Stimulated activated CD4-positive, alpha-beta T cell treated with anti-CD3 and anti-CD28 coated beads, Interleukin-15, amount 100 ng/mL, for 24 hours (primary cell): ENCODE measurements around the gene CFAP299.

ENCODE experiments used
- DNase-seq: peaks from one replicate; pipeline ENCODE4 v3.0.0-alpha.2; 2020

CFAP299 gene

DNA sequence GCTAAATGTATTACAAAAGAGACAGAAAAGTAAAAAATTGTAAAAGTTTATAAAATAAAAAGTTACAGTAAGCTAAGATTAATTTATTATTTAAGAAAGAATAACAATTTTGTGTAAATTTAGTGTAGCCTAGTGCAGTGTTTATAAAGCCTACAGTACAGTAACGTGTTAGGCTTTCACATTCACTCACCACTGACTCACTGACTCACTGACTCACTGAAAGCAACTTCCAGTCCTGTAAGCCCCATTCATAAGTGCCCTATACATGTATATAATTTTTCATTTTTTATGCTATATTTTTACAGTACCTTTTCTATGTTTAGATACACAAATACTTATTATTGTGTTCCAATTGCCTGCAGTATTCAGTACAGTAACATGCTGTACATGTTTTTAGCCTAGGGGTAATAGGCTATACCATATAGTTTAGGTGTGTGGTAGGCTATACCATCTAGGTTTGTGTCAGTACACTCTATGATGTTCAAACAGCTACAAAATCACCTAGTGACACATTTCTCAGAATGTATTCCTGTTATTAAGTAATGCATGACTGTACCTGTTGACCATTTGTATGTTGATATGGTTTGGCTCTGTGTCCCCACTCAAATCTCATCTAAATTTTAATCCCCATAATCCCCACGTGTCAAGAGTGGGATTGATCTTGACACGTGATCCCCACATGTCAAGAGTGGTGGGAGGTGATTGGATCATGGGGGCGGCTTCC lies 57.9 kb downstream of the CFAP299 start:
- peak; percentile 22 for DNase-seq

DNA sequence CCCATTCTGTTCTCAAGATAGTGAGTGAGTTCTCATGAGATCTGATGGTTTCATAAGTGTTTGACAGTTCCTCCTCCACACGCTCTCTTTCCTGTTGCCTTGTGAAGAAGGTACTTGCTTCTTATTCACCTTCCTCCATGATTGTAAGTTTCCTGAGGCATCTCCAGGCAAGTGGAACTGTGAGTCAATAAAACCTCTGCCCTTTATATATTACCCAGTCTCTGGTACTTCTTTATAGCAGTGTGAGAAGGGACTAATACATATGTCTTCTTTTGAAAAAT lies 58.4 kb downstream of the CFAP299 start:
- no peak for DNase-seq

DNA sequence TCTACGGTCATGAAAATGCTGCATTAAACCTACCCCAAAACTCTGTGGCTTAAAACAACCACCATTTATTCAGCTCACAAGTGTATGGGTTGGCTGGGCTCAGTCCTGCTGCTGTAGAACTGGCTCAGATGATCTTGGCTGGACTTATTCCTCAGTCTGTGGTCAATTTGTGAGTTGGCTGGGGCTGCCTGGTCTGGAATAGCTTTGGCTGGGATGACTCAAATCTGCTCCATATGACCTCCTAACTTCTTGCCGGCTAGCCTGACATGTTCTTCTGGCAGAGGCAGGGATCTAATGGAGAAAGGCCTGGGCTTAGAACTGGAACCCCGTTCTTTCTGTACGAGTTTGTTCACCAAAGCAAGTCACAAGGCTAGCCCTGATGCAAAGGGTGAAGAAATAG lies 71.7 kb downstream of the CFAP299 start:
- DNase-seq, result no peak

DNA sequence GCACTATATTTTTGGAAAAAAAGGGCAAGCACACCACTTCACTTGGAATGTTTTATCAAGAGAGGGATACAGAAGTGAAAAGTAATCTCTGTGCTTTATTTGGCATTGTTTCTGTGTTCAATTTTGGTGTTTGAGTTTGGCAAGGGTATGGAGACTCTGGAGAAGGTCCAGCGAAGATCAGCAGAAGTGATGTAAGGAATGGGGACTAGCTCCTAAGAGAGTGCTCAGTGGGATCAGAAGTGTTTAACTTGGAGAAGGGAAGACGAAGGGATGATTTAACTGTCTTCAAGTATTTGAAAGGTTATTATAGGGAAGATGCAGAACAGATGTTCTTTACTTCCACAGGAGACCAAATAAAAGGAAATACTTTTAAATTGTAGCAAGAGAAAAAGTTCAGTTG lies 74.3 kb downstream of the CFAP299 start:
- no peak for DNase-seq

DNA sequence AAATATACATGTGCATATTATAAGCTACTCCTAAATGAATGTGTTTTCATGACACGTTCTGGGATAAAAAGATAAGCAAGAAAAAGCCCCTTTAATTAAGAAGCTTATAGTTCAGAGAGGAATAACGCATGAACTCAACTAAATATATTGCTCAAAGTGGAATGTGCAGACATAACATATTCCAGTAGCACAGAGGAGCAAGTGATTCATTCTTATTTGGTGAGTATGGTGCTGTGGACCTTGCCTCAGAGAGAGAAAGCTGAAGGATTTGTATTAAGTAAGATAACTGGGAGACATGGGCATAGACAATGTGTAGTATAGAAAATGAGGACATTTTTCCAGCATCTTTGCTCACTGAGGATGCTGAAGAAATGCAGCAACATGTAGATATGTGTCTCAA lies 76.8 kb downstream of the CFAP299 start:
- DNase-seq, result no peak

DNA sequence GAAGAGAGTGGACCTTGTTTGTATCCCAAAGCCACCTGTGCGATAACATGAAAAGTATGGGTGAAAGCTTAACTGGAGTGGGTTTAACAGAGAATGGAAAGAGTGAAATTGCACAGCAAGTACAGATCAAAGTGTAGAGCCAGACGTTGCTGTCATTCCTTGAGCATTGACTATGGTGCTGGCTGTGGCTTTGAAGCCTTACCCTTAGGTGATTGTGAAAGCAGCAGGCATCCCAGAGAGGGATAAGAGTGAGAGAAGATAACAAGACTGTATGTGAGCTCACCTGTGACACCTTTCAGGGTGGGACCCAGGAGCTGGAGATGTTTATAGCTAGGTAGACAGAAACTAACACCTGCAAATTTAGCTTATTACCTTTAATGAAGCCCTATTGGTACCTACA lies 77.6 kb downstream of the CFAP299 start:
- no peak for DNase-seq

DNA sequence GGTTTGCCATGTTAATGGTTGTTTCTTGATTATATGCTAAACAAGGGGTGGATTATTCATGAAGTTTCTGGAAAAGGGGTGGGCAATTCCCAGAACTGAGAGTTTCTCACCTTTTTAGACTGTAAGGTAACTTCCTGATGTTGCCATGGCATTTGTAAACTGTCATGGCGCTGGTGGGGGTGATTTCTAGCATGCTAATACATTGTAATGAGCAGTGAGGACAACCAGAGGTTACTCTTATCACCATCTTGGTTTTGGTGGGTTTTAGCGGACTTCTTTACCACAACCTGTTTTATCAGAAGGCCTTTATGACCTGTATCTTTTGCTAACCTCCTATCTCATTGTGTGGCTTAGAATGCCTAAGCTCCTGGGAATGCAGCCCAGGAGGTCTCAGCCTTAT lies 81.5 kb downstream of the CFAP299 start:
- no peak for DNase-seq

DNA sequence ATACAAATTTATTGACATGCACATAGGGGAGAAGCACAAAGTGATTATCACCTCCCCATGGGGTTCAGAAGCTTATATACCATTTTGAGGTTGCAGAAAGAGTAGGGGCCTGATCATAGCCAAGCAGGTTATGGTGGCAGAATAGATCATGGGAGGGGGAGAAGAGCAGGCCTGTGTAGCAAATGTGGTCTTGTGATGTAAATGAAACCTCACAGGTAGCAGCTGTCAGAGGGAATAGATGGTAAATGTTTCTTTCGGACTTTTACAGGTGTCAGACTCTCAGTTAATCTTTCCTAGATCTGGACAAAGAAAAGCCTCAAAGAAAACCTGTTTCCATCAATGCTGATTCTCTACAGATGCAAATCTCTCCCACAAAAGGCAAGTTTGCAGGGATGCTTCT lies 84.4 kb downstream of the CFAP299 start:
- DNase-seq, result no peak

DNA sequence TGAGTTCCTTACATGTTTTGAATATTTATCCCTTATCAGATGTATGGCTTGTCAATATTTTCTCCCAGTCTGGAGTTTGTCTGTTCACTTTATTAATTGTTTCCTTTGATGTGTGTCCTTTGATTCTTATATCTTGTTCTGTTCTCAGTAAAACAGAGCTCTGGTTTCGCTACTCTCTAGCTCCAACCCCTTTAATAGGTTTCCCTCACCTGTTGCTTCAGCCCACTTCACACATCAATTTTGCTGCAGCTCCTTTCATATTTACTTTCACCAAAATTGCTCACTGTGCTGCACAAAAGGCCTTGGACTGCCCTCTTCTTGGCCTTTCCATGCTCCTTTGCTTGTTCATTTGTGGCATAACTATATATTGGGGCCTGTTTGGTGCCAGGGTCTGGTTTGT lies 85.1 kb downstream of the CFAP299 start:
- DNase-seq, result no peak

DNA sequence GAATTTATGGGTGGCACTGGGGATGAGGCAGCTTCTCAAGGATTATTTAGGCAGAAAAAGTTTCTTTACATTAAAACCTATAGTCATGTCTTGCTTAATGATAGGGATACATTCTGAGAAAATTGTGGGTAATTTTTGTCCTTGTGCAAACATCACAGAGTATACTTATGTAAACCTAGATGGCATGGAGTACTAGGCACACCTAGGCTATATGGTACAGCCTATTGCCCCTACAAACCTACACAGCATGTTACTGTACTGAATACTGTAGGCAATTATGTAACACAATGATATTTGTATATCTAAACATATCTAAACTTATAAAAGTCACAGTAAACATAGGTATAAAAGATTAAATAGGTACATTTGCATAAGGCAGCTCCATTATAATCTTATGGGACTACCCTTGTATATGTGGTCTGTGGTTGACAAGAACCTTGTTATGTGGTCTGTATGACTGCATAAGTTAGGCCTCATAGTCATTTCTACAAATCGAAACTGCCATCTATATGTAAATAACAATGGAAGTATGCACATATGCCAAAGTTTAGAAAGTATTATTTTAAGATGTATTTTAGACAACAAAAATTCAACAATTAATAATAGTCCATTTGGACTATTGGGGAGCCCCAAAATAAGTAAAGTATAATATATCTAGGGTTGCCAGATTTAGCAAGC lies 87.3 kb downstream of the CFAP299 start:
- DNase-seq, result no peak

DNA sequence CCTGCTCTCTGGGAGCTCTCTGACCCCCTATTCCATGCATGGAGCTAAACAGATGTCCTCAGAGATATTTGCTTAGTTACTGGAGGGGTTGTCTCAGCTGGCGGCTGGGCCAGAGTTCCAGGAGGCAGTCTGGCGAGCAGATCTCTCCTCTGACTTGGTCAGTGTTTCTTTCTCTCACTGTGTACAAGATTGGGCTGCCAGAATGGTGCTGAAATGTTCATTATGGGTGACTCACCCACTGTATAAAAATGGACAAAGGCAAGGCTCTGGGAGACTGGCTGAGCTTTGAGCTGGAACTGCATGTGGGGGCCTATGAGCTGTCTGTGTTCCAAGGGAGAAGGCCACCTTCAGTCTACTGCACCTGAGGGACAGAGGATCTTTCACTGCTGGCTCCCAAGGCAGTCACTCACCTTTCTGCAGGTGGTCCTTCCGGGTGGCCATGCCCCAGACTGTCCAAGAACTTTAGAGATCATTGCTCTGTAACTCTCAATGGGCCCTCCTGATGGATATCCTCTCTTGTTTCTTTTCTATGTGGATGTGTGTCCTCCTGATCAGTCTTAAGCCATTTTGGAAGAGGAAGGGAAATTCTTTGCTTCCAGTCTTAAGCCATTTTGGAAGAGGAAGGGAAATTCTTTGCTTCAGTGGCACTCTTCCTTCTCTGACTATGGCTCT lies 88.2 kb downstream of the CFAP299 start:
- no peak for DNase-seq

DNA sequence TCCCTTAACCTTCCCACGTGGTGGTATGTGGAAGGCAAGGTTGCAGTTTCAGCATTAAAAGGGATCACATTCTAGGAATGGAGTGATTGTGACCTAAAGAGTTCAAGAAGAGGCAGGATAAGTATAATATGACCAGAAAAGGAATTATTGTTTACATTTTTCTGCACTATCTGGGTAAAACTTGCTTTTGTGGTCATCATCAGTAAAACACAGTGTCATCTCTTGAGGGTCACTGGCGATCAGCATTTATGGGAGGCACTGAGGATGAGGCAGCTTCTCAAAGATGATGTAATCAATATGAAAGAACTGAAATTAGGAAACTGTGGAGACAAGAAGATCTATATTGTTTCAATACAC lies 88.7 kb downstream of the CFAP299 start:
- DNase-seq, result no peak

DNA sequence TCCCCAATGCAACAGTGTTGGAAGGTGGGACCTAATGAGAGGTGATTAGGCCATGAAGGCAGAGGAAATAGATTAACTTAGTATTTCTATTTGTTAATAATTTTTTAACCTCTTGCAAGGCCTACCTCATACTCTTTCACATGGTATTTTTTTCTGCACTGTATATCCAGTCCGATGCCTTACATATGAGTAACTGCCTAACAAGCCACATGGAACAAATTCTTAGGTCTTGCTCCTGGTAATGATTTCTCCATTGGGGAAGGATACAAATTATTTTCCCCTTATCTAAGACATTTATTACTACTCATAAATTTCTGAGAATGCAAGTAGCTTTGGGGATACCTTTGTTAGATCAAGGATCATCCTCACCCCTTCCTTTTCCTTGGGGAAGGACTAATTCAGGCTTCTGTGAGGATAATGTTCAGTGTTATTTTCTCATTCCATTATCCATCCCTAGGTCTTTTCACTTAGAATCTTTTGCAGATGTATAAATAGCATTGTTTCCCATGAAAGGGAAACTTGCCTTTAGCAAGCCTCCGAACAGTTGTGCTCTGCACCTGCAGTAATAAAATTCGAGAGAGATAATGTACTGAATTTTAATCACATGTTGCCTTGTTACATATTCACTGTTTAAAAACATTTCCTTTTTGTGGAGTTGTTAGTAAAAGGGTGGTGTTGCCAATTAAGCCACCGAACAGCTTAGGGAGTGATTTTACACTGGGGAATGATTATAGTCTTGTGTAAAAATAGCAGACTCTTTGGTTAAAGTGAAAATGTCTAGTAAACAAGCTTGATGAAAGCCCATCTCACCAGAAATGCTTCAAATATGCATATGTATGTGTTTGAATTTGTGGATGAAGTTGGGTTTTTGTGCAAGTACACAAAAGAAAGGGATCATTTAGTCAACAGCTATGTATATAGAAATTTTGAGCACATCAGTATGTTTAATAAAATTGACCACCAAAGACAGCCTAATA lies 89.9 kb downstream of the CFAP299 start:
- DNase-seq, result no peak

DNA sequence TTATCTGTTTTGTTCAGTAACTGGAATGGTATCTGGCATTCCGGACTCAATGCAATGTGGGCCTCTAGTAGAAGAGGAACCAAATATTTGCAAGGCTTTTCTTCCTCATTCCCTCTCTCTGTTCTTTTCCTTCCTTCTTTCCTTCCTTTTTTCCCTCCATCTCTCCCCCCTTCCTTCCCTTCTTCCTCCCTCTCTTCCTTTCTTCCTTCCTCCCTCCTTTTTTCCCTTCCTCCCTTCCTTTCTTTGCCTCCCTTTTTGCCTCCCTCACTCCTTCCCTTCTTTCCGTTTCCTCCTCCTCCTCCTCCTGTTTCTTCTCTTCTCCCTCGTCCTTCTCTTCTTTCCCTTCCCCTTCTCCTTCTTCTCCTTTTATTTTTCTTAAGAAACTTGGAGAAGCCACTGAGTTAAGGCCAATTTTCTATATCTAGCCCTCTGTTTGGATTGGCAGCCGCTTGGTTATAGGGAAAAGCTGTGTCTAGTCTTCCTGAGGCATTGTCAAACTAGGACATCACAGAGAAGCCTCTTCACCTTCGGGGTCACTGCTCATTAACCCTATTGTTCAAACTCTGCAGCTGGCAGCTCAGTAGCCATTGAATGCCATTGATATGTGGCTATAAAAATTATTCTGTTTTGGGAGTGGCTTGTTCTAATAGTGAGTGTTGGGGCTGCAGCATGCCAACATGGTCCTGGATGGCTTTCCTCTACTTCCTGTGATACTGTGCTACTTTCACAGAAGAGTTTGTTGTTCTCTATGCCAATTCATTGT lies 95.9 kb downstream of the CFAP299 start:
- no peak for DNase-seq

DNA sequence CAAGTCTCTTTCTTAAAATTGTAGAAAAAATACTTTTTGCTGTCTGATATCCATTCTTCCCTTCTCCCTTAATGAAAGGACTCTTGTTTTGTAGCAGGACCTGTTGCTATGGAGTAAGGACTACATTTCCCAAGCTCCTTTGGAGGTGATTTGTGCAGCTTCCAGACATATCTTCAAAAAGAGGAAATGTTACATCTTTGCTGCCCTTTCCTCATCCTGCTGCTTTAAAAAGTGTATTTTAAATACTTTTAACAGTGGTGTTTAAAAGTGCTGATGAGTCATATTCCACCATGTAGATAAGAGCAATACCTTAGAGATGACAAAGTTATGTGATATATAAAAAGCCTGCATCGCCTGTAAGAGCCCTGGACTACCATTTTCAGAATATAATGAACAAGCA lies 98.7 kb downstream of the CFAP299 start:
- no peak for DNase-seq

DNA sequence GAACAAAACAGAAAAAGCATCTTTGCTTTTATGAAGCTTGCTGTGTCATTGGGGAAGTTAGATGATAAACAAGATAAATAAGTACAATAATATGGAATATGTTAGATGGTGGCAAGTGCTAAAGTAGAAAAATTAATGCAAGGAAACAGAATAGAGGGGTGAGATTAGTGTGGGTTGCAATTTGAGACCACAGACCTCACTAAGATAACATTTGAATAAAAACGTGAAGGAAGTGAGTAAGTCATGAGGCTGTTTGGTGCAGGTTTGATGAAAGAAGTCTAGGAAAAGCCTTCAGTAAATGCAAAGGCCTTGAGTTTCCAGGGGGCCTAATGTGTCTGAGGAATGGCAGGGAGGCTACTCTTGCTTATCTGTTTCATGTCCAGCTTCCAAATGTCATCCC lies 102.5 kb downstream of the CFAP299 start:
- no peak for DNase-seq

DNA sequence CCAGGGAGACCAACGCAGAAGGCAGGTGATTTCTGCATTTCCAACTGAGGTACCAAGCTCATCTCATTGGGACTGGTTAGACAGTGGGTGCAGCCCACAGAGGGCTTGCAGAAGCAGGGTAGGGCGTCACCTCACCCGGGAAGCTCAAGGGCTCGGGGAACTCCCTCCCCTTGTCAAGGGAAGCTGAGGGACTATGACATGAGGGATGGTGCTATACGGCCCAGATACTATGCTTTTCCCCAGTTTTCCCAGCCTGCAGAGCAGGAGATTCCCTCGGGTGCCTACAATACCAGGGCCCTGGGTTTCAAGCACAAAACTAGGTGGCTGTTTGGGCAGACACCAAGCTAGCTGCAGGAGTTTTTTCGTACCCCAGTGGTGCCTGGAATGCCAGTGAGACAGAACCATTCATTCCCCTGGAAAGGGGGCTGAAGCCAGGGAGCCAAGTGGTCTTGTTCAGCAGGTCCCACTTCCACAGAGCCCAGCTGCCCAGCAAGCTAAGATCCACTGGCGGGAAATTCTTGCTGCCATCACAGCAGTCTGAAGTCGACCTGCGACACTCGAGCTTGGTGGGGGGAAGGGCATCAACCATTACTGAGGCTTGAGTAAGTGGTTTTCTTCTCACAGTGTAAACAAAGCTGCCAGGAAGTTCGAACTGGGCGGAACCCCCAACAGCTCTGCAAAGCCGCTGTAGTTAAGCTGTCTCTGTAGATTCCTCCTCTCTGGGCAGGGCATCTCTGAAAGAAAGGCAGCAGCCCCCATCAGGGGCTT lies 103.9 kb downstream of the CFAP299 start:
- peak; percentile 10 for DNase-seq

DNA sequence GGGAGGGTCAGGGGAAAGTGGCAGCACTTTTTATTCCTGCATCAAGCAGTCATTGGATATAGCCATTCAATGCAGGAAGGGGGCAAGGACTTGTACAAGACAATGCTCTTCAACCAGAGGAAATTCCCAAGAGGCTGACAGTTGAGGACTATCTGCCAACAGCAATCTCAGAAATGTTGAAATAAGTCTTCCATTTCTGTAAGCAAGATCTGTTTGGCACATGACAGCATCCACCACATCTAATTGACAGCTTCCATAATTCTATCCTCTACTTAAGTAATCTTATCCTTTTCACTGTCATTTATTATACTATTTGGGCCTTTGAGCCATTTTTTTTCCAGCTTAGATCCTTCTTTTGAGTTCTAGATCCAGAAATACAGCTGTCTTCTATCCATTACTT lies 110.7 kb downstream of the CFAP299 start:
- no peak for DNase-seq

DNA sequence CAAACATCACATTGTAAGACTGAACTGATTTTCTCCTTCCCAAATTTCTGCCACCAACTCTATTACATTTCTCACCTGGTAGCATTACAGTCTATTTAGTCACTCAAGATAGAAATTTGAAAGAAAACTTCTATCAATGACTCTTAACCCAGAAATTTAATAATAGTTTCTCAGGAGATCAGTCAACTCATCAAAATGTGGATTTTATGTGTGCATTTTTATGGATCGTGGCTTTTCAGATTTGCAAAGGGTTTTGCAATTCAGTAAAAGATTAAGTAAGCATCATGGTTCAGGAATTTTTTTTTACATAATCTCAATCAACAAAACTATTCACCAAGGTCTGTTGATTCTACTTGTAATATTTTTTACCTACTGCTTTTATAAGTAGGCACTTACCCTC lies 111.1 kb downstream of the CFAP299 start:
- no peak for DNase-seq

DNA sequence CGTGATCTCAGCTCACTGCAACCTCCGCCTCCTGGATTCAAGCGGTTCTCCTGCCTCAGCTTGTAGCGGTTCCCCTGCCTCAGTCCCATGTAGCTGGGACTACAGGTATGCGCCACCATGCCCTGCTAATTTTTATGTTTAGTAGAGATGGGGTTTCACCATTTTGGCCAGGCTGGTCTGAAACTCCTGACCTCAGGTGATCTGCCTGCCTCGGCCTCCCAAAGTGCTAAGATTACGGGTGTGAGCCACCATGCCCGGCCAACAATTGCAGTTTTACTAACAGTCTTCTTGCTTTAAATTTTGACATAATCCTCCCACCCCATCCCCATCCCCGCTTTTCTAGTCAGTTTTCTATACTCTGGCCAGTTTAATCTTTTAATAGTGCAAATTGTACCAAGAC lies 112.0 kb downstream of the CFAP299 start:
- DNase-seq, result no peak

DNA sequence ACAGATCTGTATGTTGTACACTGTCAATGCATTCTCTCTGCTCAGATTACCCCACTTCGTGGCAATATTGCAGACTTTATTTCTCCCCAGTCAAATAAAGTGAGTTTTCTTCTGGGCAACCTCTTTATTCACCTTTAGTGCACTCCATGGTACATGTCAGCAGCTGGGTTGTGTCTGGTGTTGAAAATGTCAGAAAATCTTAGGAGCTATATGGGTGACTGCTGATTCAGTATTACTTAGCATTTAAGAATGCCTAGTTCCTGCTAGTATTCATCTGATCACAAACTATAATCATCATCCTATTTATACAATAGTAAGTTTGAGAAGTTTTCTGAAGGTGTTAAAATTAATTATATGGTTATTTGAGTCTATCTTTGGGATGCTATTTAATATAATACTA lies 112.5 kb downstream of the CFAP299 start:
- DNase-seq, result no peak

DNA sequence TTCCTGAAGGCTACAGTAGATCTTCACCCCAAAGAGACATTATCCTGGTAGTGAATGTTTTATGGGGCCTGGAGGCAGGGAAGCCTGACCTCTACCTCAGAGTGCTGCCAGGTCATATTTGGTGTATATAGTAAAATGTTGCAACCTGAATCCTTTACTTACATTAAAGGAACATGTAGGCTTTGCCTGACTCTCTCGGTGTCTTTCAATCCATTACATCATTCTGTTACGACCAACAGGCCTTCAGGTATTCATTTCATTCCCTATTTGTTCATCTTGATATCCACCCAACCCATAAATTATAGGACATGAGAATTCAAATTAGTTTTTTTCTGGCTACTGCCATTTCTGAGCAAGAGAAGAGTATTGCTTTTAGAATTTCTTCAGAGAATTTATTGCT lies 116.5 kb downstream of the CFAP299 start:
- DNase-seq, result no peak
